ENCODE results near the gene SNX17. TPM values are rescaled to one million over a fixed set of nuclear protein-coding genes. Genes with fewer than 3 reads are reported as not detected.

SNX17 gene
- total and polyA plus RNA-seq, 2 of the 13 experiments (the other 11 are each of a cell fraction or from before 2014, with no cell fraction given), result 75.0 to 109 TPM

- TF ChIP-seq NFAT5 (CRISPR knock-in tag; IDR thresholded peaks at IDR 0.05) (peak; percentile 90), ZBTB3 (CRISPR knock-in tag; IDR thresholded peaks at IDR 0.05; ENCODE audit: borderline replicate concordance, low read depth) (peak; percentile 97), ZNF383 (CRISPR knock-in tag; IDR thresholded peaks at IDR 0.05; ENCODE audit: borderline replicate concordance) (no peak), PRPF4 (IDR thresholded peaks at IDR 0.05; ENCODE audit: low read depth, low read length, poor library complexity, severe bottlenecking) (no peak), ZMYM4 (CRISPR knock-in tag; IDR thresholded peaks at IDR 0.05) (peak; percentile 77), RAD21 (CRISPR knock-in tag; IDR thresholded peaks at IDR 0.05) (peak; percentile 45; the same call in 1 of the 2 replicates), ZNF674 (CRISPR knock-in tag; IDR thresholded peaks at IDR 0.05; ENCODE audit: low read depth) (0 out of 2 replicates have a peak, but pooled peaks have one; percentile 65), MIXL1 (CRISPR knock-in tag; IDR thresholded peaks at IDR 0.05) (peak; percentile 54; the same call in 1 of the 2 replicates), AFF4 (CRISPR knock-in tag; IDR thresholded peaks at IDR 0.05) (peak; percentile 86), TRIM22 (IDR thresholded peaks at IDR 0.05) (no peak), KMT2B (CRISPR knock-in tag; IDR thresholded peaks at IDR 0.05) (peak; percentile 81), NCOR1 (IDR thresholded peaks at IDR 0.05; ENCODE audit: borderline replicate concordance, low read length) (peak; percentile 70; the same call in 1 of the 2 replicates), ZNF510 (CRISPR knock-in tag; IDR thresholded peaks at IDR 0.05; ENCODE audit: low read depth) (peak; percentile 82), ESRRA (CRISPR knock-in tag; IDR thresholded peaks at IDR 0.05; ENCODE audit: low read depth) (peak; percentile 58), PAF1 (CRISPR knock-in tag; IDR thresholded peaks at IDR 0.05) (no peak; the same call in 1 of the 2 replicates), IRF9 (CRISPR knock-in tag; IDR thresholded peaks at IDR 0.05; ENCODE audit: borderline replicate concordance) (peak; percentile 98; the same call in 1 of the 2 replicates)
Measured at GRCh38 chr2:27356382-27357181, 13.8 kb upstream of the SNX17 start, which contains the start of gene GTF3C2 (continued).

All from HepG2 (cell line).